ENCODE data around the gene KANSL1.

DNA sequence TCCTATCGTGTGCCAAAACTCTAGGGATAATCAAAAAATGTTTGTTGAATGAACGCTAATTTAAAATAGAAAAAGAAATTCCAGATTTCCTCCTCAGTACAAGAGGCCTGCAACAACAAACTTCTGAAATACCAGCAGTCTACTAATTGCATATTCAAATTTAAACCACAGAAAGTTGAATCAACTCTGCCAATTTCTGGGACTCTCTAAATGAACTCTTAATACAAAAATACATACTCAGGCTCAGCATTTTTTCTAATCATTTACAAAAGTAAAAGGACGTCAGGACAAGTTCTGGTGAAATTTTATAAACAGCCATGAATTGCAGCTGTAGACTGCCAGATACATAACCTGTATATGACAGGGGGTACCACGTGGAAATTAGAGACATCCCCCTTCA, 49.0 kb downstream of the KANSL1 start:
- TF ChIP-seq, protein P1, sequence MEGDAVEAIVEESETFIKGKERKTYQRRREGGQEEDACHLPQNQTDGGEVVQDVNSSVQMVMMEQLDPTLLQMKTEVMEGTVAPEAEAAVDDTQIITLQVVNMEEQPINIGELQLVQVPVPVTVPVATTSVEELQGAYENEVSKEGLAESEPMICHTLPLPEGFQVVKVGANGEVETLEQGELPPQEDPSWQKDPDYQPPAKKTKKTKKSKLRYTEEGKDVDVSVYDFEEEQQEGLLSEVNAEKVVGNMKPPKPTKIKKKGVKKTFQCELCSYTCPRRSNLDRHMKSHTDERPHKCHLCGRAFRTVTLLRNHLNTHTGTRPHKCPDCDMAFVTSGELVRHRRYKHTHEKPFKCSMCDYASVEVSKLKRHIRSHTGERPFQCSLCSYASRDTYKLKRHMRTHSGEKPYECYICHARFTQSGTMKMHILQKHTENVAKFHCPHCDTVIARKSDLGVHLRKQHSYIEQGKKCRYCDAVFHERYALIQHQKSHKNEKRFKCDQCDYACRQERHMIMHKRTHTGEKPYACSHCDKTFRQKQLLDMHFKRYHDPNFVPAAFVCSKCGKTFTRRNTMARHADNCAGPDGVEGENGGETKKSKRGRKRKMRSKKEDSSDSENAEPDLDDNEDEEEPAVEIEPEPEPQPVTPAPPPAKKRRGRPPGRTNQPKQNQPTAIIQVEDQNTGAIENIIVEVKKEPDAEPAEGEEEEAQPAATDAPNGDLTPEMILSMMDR (IDR thresholded peaks at IDR 0.05; ENCODE audit: insufficient read depth, low read length, poor library complexity, severe bottlenecking), result no peak
- no peak for TF ChIP-seq EZH2phosphoT487 (conservative IDR thresholded peaks at IDR 0.05; ENCODE audit: low read length)

Data from SU-DHL-6 (cell line).